H9 (cell line): ENCODE measurements around the gene KRT13. TPM values are rescaled to one million over a fixed set of nuclear protein-coding genes. Genes with fewer than 3 reads are reported as not detected.

Experiments used
- DNase-seq: peaks from one replicate; pipeline ENCODE4 v3.0.0-alpha.2; 2017
- H2AFZ ChIP-seq: one replicate; pipeline ENCODE4 v1.6.1; 2013; ENCODE audit warnings: mild to moderate bottlenecking, low read length, control low read depth, moderate library complexity
- H2AK5ac ChIP-seq: 2 replicates; pipeline ENCODE4 v1.6.1; 2013; ENCODE audit warnings: low read length, control low read depth, mixed read lengths; ENCODE audit not compliant: insufficient read length
- H2BK120ac ChIP-seq: one replicate; pipeline ENCODE4 v1.6.1; 2013; ENCODE audit warnings: low read depth, mild to moderate bottlenecking, low read length, control low read depth, inconsistent platforms; ENCODE audit not compliant: poor library complexity, severe bottlenecking
- H2BK12ac ChIP-seq: 2 replicates; pipeline ENCODE4 v1.6.1; 2013; ENCODE audit warnings: low read length, control low read depth, mixed read lengths, low read depth; ENCODE audit not compliant: insufficient read length
- H2BK15ac ChIP-seq: 2 replicates; pipeline ENCODE4 v1.6.1; 2013; ENCODE audit warnings: low read depth, low read length, control low read depth
- H2BK20ac ChIP-seq: one replicate; pipeline ENCODE4 v1.6.1; 2013; ENCODE audit warnings: low read depth, mild to moderate bottlenecking, low read length, control low read depth, inconsistent platforms; ENCODE audit not compliant: poor library complexity, severe bottlenecking
- H2BK5ac ChIP-seq: 2 replicates; pipeline ENCODE4 v1.6.1; 2013; ENCODE audit warnings: low read length, control low read depth, mixed read lengths; ENCODE audit not compliant: insufficient read length
- H3K14ac ChIP-seq: 2 replicates; pipeline ENCODE4 v1.6.1; 2013; ENCODE audit warnings: low read length, control low read depth; ENCODE audit not compliant: insufficient read depth
- H3K18ac ChIP-seq: 2 replicates; pipeline ENCODE4 v1.6.1; 2013; ENCODE audit warnings: low read depth, mild to moderate bottlenecking, mixed read lengths, low read length, control low read depth; ENCODE audit not compliant: insufficient read length
- H3K23ac ChIP-seq: 2 replicates; pipeline ENCODE4 v1.6.1; 2013; ENCODE audit warnings: low read length, control low read depth, mixed read lengths, low read depth; ENCODE audit not compliant: insufficient read length
- H3K23me2 ChIP-seq: 2 replicates; pipeline ENCODE4 v1.6.1; 2013; ENCODE audit warnings: low read depth, mild to moderate bottlenecking, mixed read lengths, low read length, control low read depth; ENCODE audit not compliant: insufficient read length, poor library complexity, severe bottlenecking
- H3K27ac ChIP-seq: 2 replicates; pipeline ENCODE4 v1.5.1; 2013; ENCODE audit warnings: low read length, control low read depth, mixed read lengths, low read depth; ENCODE audit not compliant: insufficient read length
- H3K27me3 ChIP-seq: 2 replicates; pipeline ENCODE4 v1.6.1; 2013; ENCODE audit warnings: low read length, control low read depth, inconsistent platforms; ENCODE audit not compliant: insufficient read depth
- H3K4ac ChIP-seq: 2 replicates; pipeline ENCODE4 v1.6.1; 2013; ENCODE audit warnings: low read depth, mild to moderate bottlenecking, control low read depth, inconsistent platforms, low read length, moderate library complexity
- H3K4me1 ChIP-seq: 2 replicates; pipeline ENCODE4 v1.6.1; 2013; ENCODE audit warnings: low read length, control low read depth, inconsistent platforms; ENCODE audit not compliant: insufficient read depth
- H3K4me2 ChIP-seq: 2 replicates; pipeline ENCODE4 v1.6.1; 2013; ENCODE audit warnings: low read length, control low read depth, mixed read lengths; ENCODE audit not compliant: insufficient read length, insufficient read depth
- H3K56ac ChIP-seq: 2 replicates; pipeline ENCODE4 v1.6.1; 2013; ENCODE audit warnings: low read depth, mild to moderate bottlenecking, mixed read lengths, low read length, control low read depth; ENCODE audit not compliant: insufficient read length
- H3K79me1 ChIP-seq: 2 replicates; pipeline ENCODE4 v1.6.1; 2013; ENCODE audit warnings: low read depth, mild to moderate bottlenecking, moderate library complexity, low read length, control low read depth, inconsistent platforms; ENCODE audit not compliant: insufficient read depth, poor library complexity, severe bottlenecking
- H3K79me2 ChIP-seq: 2 replicates; pipeline ENCODE4 v1.6.1; 2013; ENCODE audit warnings: low read length, control low read depth, inconsistent platforms; ENCODE audit not compliant: insufficient read depth
- H3K9ac ChIP-seq: 2 replicates; pipeline ENCODE4 v1.6.1; 2013; ENCODE audit warnings: low read length, control low read depth, mixed read lengths; ENCODE audit not compliant: insufficient read length; ENCODE audit errors: extremely low read depth
- H3K9me3 ChIP-seq: one replicate; pipeline ENCODE4 v1.6.1; 2013; ENCODE audit warnings: low read depth, low read length, inconsistent platforms; ENCODE audit not compliant: control insufficient read depth
- H3T11ph ChIP-seq: one replicate; pipeline ENCODE4 v1.6.1; 2013; ENCODE audit warnings: mild to moderate bottlenecking, low read length, control low read depth, inconsistent platforms
- H4K20me1 ChIP-seq: one replicate; pipeline ENCODE4 v1.6.1; 2013; ENCODE audit not compliant: control insufficient read depth, insufficient read length, insufficient read depth
- H4K5ac ChIP-seq: 2 replicates; pipeline ENCODE4 v1.6.1; 2013; ENCODE audit warnings: low read depth, mild to moderate bottlenecking, mixed read lengths, low read length, control low read depth; ENCODE audit not compliant: insufficient read length
- H4K8ac ChIP-seq: replicated peaks from 2 replicates; pipeline ENCODE4 v1.6.1; 2013; ENCODE audit warnings: low read length, control low read depth, mixed read lengths, low read depth; ENCODE audit not compliant: insufficient read length
- H4K91ac ChIP-seq: 2 replicates; pipeline ENCODE4 v1.6.1; 2013; ENCODE audit warnings: low read depth, mild to moderate bottlenecking, moderate library complexity, mixed read lengths, low read length, control low read depth; ENCODE audit not compliant: insufficient read length
- H3K27ac Mint-ChIP-seq, 3 experiments: 2 replicates in 2 of 3; 3 replicates in 1 of 3; pipeline ENCODE4 v1.8.0; 2020 to 2021; ENCODE audit warnings: mixed read lengths in 3 of 3, mild to moderate bottlenecking in 1 of 3, moderate library complexity in 1 of 3
- H3K27me3 Mint-ChIP-seq: 2 replicates; pipeline ENCODE4 v1.8.0; 2021; ENCODE audit warnings: low read depth, mild to moderate bottlenecking, moderate library complexity, mixed read lengths
- H3K36me3 Mint-ChIP-seq, 3 experiments: 2 replicates in 2 of 3; 3 replicates in 1 of 3; pipeline ENCODE4 v1.8.0; 2020 to 2021; ENCODE audit warnings: low read depth in 3 of 3, mixed read lengths in 3 of 3; ENCODE audit not compliant: insufficient read depth in 1 of 3
- H3K4me1 Mint-ChIP-seq, 2 experiments: 2 replicates each; pipeline ENCODE4 v1.8.0; 2020; ENCODE audit warnings: mixed read lengths in 2 of 2
- H3K4me3 Mint-ChIP-seq, 2 experiments: 2 replicates in 1 of 2; 3 replicates in 1 of 2; pipeline ENCODE4 v1.8.0; 2020 to 2021; ENCODE audit warnings: mild to moderate bottlenecking in 2 of 2, mixed read lengths in 2 of 2, moderate library complexity in 1 of 2
- H3K9me3 Mint-ChIP-seq, 2 experiments: 2 replicates in 1 of 2; 3 replicates in 1 of 2; pipeline ENCODE4 v1.8.0; 2020; ENCODE audit warnings: mild to moderate bottlenecking in 2 of 2, mixed read lengths in 2 of 2, moderate library complexity in 1 of 2
- WGBS: extraction: QIAGEN DNeasy Blood & Tissue Kit; methylation state at CpG from one replicate; pipeline ENCODE4 v1.1.7; 2013; ENCODE audit warnings: missing lambda C conversion rate, low lambda C conversion rate, mixed read lengths; ENCODE audit not compliant: insufficient read length; ENCODE audit errors: extremely low coverage; 5-methylcytosine and 5-hydroxymethylcytosine counted together
- total RNA-seq: library from RNA; stranded (reverse); gene quantifications from 2 replicates; pipeline ENCODE4 v1.2.1, GENCODE V29; 2021
- TF ChIP-seq, protein P1 (sequence below): fragments of 200-600 bp; sonication (generic); conservative IDR thresholded peaks from 3 replicates; pipeline ENCODE4 v1.8.0; 2021; ENCODE audit warnings: antibody characterized with exemption, mild to moderate bottlenecking

KRT13 gene
- total RNA-seq, 1 experiment from 2014 or later = not detected

DNA sequence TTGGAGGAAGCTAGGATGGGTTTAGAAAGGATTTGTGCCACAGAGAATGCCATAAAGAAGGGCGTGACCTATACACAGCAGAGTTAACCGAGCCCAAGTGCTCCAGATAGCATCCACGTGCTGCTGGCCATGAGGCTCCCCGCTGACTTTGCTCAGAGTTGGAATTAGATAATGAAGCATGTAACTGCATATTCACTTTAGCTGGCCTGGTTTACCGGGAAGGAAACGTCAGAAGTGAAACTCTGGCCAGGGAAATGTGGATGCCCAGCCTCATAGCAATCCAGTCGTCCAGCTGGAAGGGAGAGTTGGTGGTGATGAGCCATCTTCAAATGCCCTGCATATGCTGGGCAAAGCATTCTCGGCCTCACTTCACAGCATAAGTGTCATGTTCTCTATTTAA is 30.5 kb downstream of the KRT13 start:
- Mint-ChIP-seq H3K36me3 (no peaks in the 10 kb centered on the region; a peak in 1 of 7 replicates), H3K27me3 (peaks cover 4% of the 10 kb centered on the region)

More for the DNA sequence above, 30.5 kb downstream of the KRT13 start:
- Mint-ChIP-seq H3K9me3 (peaks cover 6 to 11% of the 10 kb centered on the region in 2 experiments; a peak in 3 of 5 replicates), H3K4me1 (no peaks in the 10 kb centered on the region), H3K27ac (no peak overlapping the region; a peak in 1 of 7 replicates), H3K4me3 (no peak overlapping the region)
- H3K23ac ChIP-seq = no peak overlapping the region
- no peak overlapping the region for H3K56ac ChIP-seq
- H2BK15ac ChIP-seq = no peak overlapping the region
- H3K79me2 ChIP-seq = no peaks in the 10 kb centered on the region
- H2BK20ac ChIP-seq = no peak overlapping the region
- no peaks in the 10 kb centered on the region for H3K4me1 ChIP-seq
- H3K27me3 ChIP-seq = no peaks in the 10 kb centered on the region
- H3K18ac ChIP-seq = no peak overlapping the region
- TF ChIP-seq, protein P1, sequence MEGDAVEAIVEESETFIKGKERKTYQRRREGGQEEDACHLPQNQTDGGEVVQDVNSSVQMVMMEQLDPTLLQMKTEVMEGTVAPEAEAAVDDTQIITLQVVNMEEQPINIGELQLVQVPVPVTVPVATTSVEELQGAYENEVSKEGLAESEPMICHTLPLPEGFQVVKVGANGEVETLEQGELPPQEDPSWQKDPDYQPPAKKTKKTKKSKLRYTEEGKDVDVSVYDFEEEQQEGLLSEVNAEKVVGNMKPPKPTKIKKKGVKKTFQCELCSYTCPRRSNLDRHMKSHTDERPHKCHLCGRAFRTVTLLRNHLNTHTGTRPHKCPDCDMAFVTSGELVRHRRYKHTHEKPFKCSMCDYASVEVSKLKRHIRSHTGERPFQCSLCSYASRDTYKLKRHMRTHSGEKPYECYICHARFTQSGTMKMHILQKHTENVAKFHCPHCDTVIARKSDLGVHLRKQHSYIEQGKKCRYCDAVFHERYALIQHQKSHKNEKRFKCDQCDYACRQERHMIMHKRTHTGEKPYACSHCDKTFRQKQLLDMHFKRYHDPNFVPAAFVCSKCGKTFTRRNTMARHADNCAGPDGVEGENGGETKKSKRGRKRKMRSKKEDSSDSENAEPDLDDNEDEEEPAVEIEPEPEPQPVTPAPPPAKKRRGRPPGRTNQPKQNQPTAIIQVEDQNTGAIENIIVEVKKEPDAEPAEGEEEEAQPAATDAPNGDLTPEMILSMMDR = no peak
- no peak overlapping the region for H4K8ac ChIP-seq
- no peak overlapping the region for H2AK5ac ChIP-seq
- no peaks in the 10 kb centered on the region for H3K79me1 ChIP-seq
- no peaks in the 10 kb centered on the region for H3K9me3 ChIP-seq
- H3K27ac ChIP-seq = no peak overlapping the region
- no peak overlapping the region for H3K4me2 ChIP-seq
- H3K4ac ChIP-seq = no peak overlapping the region
- H3K23me2 ChIP-seq = no peaks in the 10 kb centered on the region
- no peaks in the 10 kb centered on the region for H4K20me1 ChIP-seq
- H2AFZ ChIP-seq = no peak overlapping the region
- no peak overlapping the region for H2BK5ac ChIP-seq
- H3K14ac ChIP-seq = no peak overlapping the region
- WGBS = no CpG with 5 or more reads among the region's 8 CpGs
- no peak overlapping the region for H2BK120ac ChIP-seq
- H4K5ac ChIP-seq = no peak overlapping the region
- H3K9ac ChIP-seq = no peak overlapping the region
- no peak for DNase-seq
- no peak overlapping the region for H4K91ac ChIP-seq
- H3T11ph ChIP-seq = no peak overlapping the region
- no peak overlapping the region for H2BK12ac ChIP-seq
